ENCODE results near the gene FDXR. TPM values are rescaled to one million over a fixed set of nuclear protein-coding genes. Genes with fewer than 3 reads are reported as not detected.

FDXR gene
- total RNA-seq, 1 donor: 23.5 TPM

- H2AFZ ChIP-seq (ENCODE audit: low read length): no peak overlapping the region
- no peaks in the 10 kb centered on the region for H3K79me2 ChIP-seq (ENCODE audit: insufficient read depth, low read length)
- H3K4me3 ChIP-seq (ENCODE audit: insufficient read depth, low read length): no peak overlapping the region
- H3K4me2 ChIP-seq (ENCODE audit: insufficient read depth, low read length): no peak overlapping the region
- peak; percentile 83 for DNase-seq (ENCODE audit: insufficient read length, low spot score, missing footprints)
- no peaks in the 10 kb centered on the region for H3K4me1 ChIP-seq (ENCODE audit: insufficient read depth, low read length)
- no peaks in the 10 kb centered on the region for H3K9me3 ChIP-seq (ENCODE audit: low read depth, low read length)
- no peak overlapping the region for H3K27ac ChIP-seq (ENCODE audit: low read depth, low read length)
- no peak for TF ChIP-seq CTCF (IDR thresholded peaks at IDR 0.05; ENCODE audit: extremely low read depth, low read depth, low read length)
- H4K20me1 ChIP-seq (ENCODE audit: insufficient read depth, low read length): no peaks in the 10 kb centered on the region
- peaks cover 71% of the 10 kb centered on the region for H3K27me3 ChIP-seq (ENCODE audit: insufficient read depth, low read length)
- no peaks in the 10 kb centered on the region for H3K36me3 ChIP-seq (ENCODE audit: insufficient read depth, low read length)
Observed at GRCh38 chr17:74893936-74894671, 21.3 kb upstream of the FDXR start.

- Histone ChIP-seq H2AFZ (ENCODE audit: low read length) (no peak within 1 kb of the TSS), H3K4me1 (ENCODE audit: insufficient read depth, low read length) (no peaks in the 10 kb centered on the region), H3K79me2 (ENCODE audit: insufficient read depth, low read length) (no peaks in the 10 kb centered on the region), H3K4me2 (ENCODE audit: insufficient read depth, low read length) (no peak within 1 kb of the TSS), H3K4me3 (ENCODE audit: insufficient read depth, low read length) (no peak within 1 kb of the TSS), H3K27ac (ENCODE audit: low read depth, low read length) (no peak within 1 kb of the TSS), H3K27me3 (ENCODE audit: insufficient read depth, low read length) (peaks cover 77% of the 10 kb centered on the region), H4K20me1 (ENCODE audit: insufficient read depth, low read length) (no peaks in the 10 kb centered on the region), H3K36me3 (ENCODE audit: insufficient read depth, low read length) (no peaks in the 10 kb centered on the region), H3K9me3 (ENCODE audit: low read depth, low read length) (no peaks in the 10 kb centered on the region)
- no peak for TF ChIP-seq CTCF (IDR thresholded peaks at IDR 0.05; ENCODE audit: extremely low read depth, low read depth, low read length)
- peak; percentile 72 for DNase-seq (ENCODE audit: insufficient read length, low spot score, missing footprints)
Observed at GRCh38 chr17:74892974-74893911, 20.4 kb upstream of the FDXR start, which contains the start of gene FADS6. Gene FADS6, minus strand, starts transcription at chr17:74893633. Its CDS starts 38 bp downstream, at chr17:74893595.

GRCh38 chr17:74892013-74892841, 19.4 kb upstream of the FDXR start:
- peaks cover 69% of the 10 kb centered on the region for H3K27me3 ChIP-seq (ENCODE audit: insufficient read depth, low read length)

More at GRCh38 chr17:74892013-74892841, 19.4 kb upstream of the FDXR start:
- no peaks in the 10 kb centered on the region for H4K20me1 ChIP-seq (ENCODE audit: insufficient read depth, low read length)
- no peaks in the 10 kb centered on the region for H3K36me3 ChIP-seq (ENCODE audit: insufficient read depth, low read length)
- H3K27ac ChIP-seq (ENCODE audit: low read depth, low read length): no peak overlapping the region
- TF ChIP-seq CTCF (IDR thresholded peaks at IDR 0.05; ENCODE audit: extremely low read depth, low read depth, low read length): no peak
- H3K4me1 ChIP-seq (ENCODE audit: insufficient read depth, low read length): no peaks in the 10 kb centered on the region
- peak; percentile 86 for DNase-seq (ENCODE audit: insufficient read length, low spot score, missing footprints)
- no peak overlapping the region for H2AFZ ChIP-seq (ENCODE audit: low read length)
- no peaks in the 10 kb centered on the region for H3K9me3 ChIP-seq (ENCODE audit: low read depth, low read length)
- H3K4me2 ChIP-seq (ENCODE audit: insufficient read depth, low read length): no peak overlapping the region
- H3K4me3 ChIP-seq (ENCODE audit: insufficient read depth, low read length): no peak overlapping the region
- no peaks in the 10 kb centered on the region for H3K79me2 ChIP-seq (ENCODE audit: insufficient read depth, low read length)

All from osteoblast (primary cell).